Transverse colon (tissue), 3 donors: ENCODE results near the gene DHRSX.

Experiments
- CTCF ChIP-seq, 5 experiments: fragments of 200-600 bp in 3 of 5; fragments of 450-650 bp in 2 of 5; sonication (generic) in 3 of 5; IDR thresholded peaks; 1 replicate in 2 of 5; 2 replicates in 3 of 5; pipeline ENCODE4 v1.5.1; 2016 to 2017; ENCODE audit warnings: antibody characterized with exemption in 5 of 5, inconsistent platforms in 3 of 5, mild to moderate bottlenecking in 2 of 5, moderate library complexity in 1 of 5
- EP300 ChIP-seq: sonication (generic); formaldehyde crosslinking; IDR thresholded peaks from one replicate; pipeline ENCODE4 v1.6.1; 2017; ENCODE audit warnings: antibody characterized with exemption, low read depth

- TF ChIP-seq CTCF (IDR thresholded peaks at IDR 0.05), result no peak
- no peak for TF ChIP-seq EP300
Observed at GRCh38 chrX:2424317-2424716, 76.5 kb downstream of the DHRSX start.
